ENCODE data around the gene RCSD1.
A peak's percentile ranks its signal among the peaks of the same experiment; 100 is the strongest.

RCSD1 gene

GRCh38 chr1:167629681-167630567 is at the start of gene RCSD1:
Gene RCSD1, plus strand, starts transcription at chr1:167630232. Its CDS starts 192 bp downstream, at chr1:167630424.
- H3F3A ChIP-seq (ENCODE audit: control insufficient read depth, insufficient read depth): peaks cover 38% of the 10 kb centered on the region
- TF ChIP-seq EZH2phosphoT487 (IDR thresholded peaks at IDR 0.05; ENCODE audit: borderline replicate concordance, low read length) (no peak), CTCF (IDR thresholded peaks at IDR 0.05; ENCODE audit: low read depth, low read length, poor library complexity, severe bottlenecking) (no peak)
- H3K27me3 ChIP-seq (ENCODE audit: control insufficient read depth, low read length): no peaks in the 10 kb centered on the region
- H3K4me1 ChIP-seq (ENCODE audit: control insufficient read depth, low read length): peaks cover 89% of the 10 kb centered on the region
- H3K27ac ChIP-seq (ENCODE audit: low read depth, low read length): peak within 1 kb of the TSS; percentile 98
- peak within 1 kb of the TSS; percentile 91 for H3K4me2 ChIP-seq (ENCODE audit: low read length)
- peaks cover 3% of the 10 kb centered on the region; the same call in 1 of the 2 replicates for H3K9me3 ChIP-seq (ENCODE audit: control insufficient read depth, insufficient read depth, low read length)
- no peaks in the 10 kb centered on the region for H3K9me2 ChIP-seq (replicated peaks; ENCODE audit: control insufficient read depth, low read length)
- peaks cover 59% of the 10 kb centered on the region for H3K36me3 ChIP-seq (ENCODE audit: control insufficient read depth, low read length)
- H4K20me1 ChIP-seq (ENCODE audit: control insufficient read depth, insufficient read depth, low read depth, low read length): peaks cover 18% of the 10 kb centered on the region; the same call in 1 of the 2 replicates
- H3K4me3 ChIP-seq (ENCODE audit: low read length): peak within 1 kb of the TSS; percentile 85
- peaks cover 60% of the 10 kb centered on the region for H3K79me2 ChIP-seq (ENCODE audit: control insufficient read depth, low read length)

GRCh38 chr1:167582064-167582463 is 48.0 kb upstream of the RCSD1 start:
- no peaks in the 10 kb centered on the region for H3K27me3 ChIP-seq (ENCODE audit: control insufficient read depth, low read length)
- no peaks in the 10 kb centered on the region for H4K20me1 ChIP-seq (ENCODE audit: control insufficient read depth, insufficient read depth, low read depth, low read length)
- H3K9me2 ChIP-seq (replicated peaks; ENCODE audit: control insufficient read depth, low read length): no peaks in the 10 kb centered on the region
- H3K9me3 ChIP-seq (ENCODE audit: control insufficient read depth, insufficient read depth, low read length): no peaks in the 10 kb centered on the region
- no peak overlapping the region for H3K4me3 ChIP-seq (ENCODE audit: low read length)
- H3K36me3 ChIP-seq (ENCODE audit: control insufficient read depth, low read length): no peaks in the 10 kb centered on the region
- no peak for TF ChIP-seq CTCF (IDR thresholded peaks at IDR 0.05; ENCODE audit: low read depth, low read length, poor library complexity, severe bottlenecking)
- H3K4me2 ChIP-seq (ENCODE audit: low read length): no peak overlapping the region
- H3K79me2 ChIP-seq (ENCODE audit: control insufficient read depth, low read length): no peaks in the 10 kb centered on the region
- no peaks in the 10 kb centered on the region for H3F3A ChIP-seq (ENCODE audit: control insufficient read depth, insufficient read depth)
- H3K4me1 ChIP-seq (ENCODE audit: control insufficient read depth, low read length): no peaks in the 10 kb centered on the region
- no peak overlapping the region for H3K27ac ChIP-seq (ENCODE audit: low read depth, low read length)

- no peak overlapping the region for H3K4me2 ChIP-seq (ENCODE audit: low read length)
- H3K27me3 ChIP-seq (ENCODE audit: control insufficient read depth, low read length): no peaks in the 10 kb centered on the region
Observed at GRCh38 chr1:167582722-167583121, 47.3 kb upstream of the RCSD1 start.

More at GRCh38 chr1:167582722-167583121, 47.3 kb upstream of the RCSD1 start:
- no peaks in the 10 kb centered on the region for H3K79me2 ChIP-seq (ENCODE audit: control insufficient read depth, low read length)
- H3K36me3 ChIP-seq (ENCODE audit: control insufficient read depth, low read length): no peaks in the 10 kb centered on the region
- TF ChIP-seq CTCF (IDR thresholded peaks at IDR 0.05; ENCODE audit: low read depth, low read length, poor library complexity, severe bottlenecking): no peak
- TF ChIP-seq EZH2phosphoT487 (IDR thresholded peaks at IDR 0.05; ENCODE audit: borderline replicate concordance, low read length): no peak
- no peak overlapping the region for H3K27ac ChIP-seq (ENCODE audit: low read depth, low read length)
- H3K9me3 ChIP-seq (ENCODE audit: control insufficient read depth, insufficient read depth, low read length): no peaks in the 10 kb centered on the region
- no peaks in the 10 kb centered on the region for H3F3A ChIP-seq (ENCODE audit: control insufficient read depth, insufficient read depth)
- no peaks in the 10 kb centered on the region for H3K9me2 ChIP-seq (replicated peaks; ENCODE audit: control insufficient read depth, low read length)
- H4K20me1 ChIP-seq (ENCODE audit: control insufficient read depth, insufficient read depth, low read depth, low read length): no peaks in the 10 kb centered on the region
- no peak overlapping the region for H3K4me3 ChIP-seq (ENCODE audit: low read length)
- H3K4me1 ChIP-seq (ENCODE audit: control insufficient read depth, low read length): peaks cover 5% of the 10 kb centered on the region

Data from DOHH2 (cell line).